Naive thymus-derived CD8-positive, alpha-beta T cell (primary cell): ENCODE measurements around the gene GBF1. TPM values are rescaled to one million over a fixed set of nuclear protein-coding genes. Genes with fewer than 3 reads are reported as not detected.
"Not testable (repeated sequence)": the region's sequence is repeated elsewhere in the genome, so short reads cannot be mapped to it uniquely, and the experiment has no call there.

ENCODE experiments used
- ATAC-seq, 2 donors: fragments of 150-1000 bp; cut with Tn5 transposase in 1 of 2; sonication (Bioruptor Pico), chemical (Tn5 transposase) in 1 of 2; 1 replicate in 1 of 2; 2 replicates in 1 of 2; pipeline ENCODE4 v1.10.0; 2021; ENCODE audit warnings: mild to moderate bottlenecking in 2 of 2, moderate library complexity in 2 of 2
- POLR2A ChIA-PET: fragments of 350-600 bp; sonication (Branson Sonifier 250); formaldehyde crosslinking; loops from one replicate; lab custom pipeline; 2021; ENCODE audit warnings: antibody characterized with exemption; lab: Charles Lee
- DNase-seq, 10 donors: peaks; one replicate each; pipeline versions ENCODE4 v3.0.0 to v3.0.0-alpha.2; 2020 to 2022
- H3K27ac Mint-ChIP-seq, 10 donors: one replicate each; pipeline ENCODE4 v1.8.0; 2020 to 2022; ENCODE audit warnings: mild to moderate bottlenecking in 10 of 10, mixed read lengths in 10 of 10, moderate library complexity in 4 of 10, inconsistent platforms in 1 of 10
- H3K27me3 Mint-ChIP-seq, 5 donors: one replicate each; pipeline ENCODE4 v1.8.0; 2021 to 2022; ENCODE audit warnings: mixed read lengths in 5 of 5
- H3K36me3 Mint-ChIP-seq, 3 donors: one replicate each; pipeline ENCODE4 v1.8.0; 2020 to 2022; ENCODE audit warnings: mixed read lengths in 3 of 3, mild to moderate bottlenecking in 2 of 3, inconsistent platforms in 1 of 3
- H3K4me1 Mint-ChIP-seq, 4 donors: one replicate each; pipeline ENCODE4 v1.8.0; 2021 to 2022; ENCODE audit warnings: mixed read lengths in 4 of 4
- H3K4me3 Mint-ChIP-seq, 10 donors: one replicate each; pipeline ENCODE4 v1.8.0; 2020 to 2022; ENCODE audit warnings: mild to moderate bottlenecking in 10 of 10, mixed read lengths in 10 of 10, moderate library complexity in 6 of 10, inconsistent platforms in 1 of 10
- H3K9me3 Mint-ChIP-seq, 9 donors: one replicate each; pipeline ENCODE4 v1.8.0; 2020 to 2022; ENCODE audit warnings: mixed read lengths in 9 of 9, mild to moderate bottlenecking in 3 of 9, inconsistent platforms in 1 of 9, moderate library complexity in 1 of 9
- polyA plus RNA-seq, 3 donors: library from polyadenylated mRNA; unstranded; fragments of 300-500 nt; fragmentation: Illumina TruSeq; gene quantifications; one replicate each; pipeline ENCODE4 v1.2.3, GENCODE V29; 2021
- total RNA-seq, 8 experiments: library from RNA in 2 of 8; stranded (reverse) in 2 of 8; gene quantifications; one replicate each; pipeline ENCODE4 v1.2.3 and lab custom pipeline; 2021 to 2026

GBF1 gene
- total and polyA plus RNA-seq, 5 experiments from 2014 or later: 6.3 to 41.0 (median 17.1) TPM

DNA sequence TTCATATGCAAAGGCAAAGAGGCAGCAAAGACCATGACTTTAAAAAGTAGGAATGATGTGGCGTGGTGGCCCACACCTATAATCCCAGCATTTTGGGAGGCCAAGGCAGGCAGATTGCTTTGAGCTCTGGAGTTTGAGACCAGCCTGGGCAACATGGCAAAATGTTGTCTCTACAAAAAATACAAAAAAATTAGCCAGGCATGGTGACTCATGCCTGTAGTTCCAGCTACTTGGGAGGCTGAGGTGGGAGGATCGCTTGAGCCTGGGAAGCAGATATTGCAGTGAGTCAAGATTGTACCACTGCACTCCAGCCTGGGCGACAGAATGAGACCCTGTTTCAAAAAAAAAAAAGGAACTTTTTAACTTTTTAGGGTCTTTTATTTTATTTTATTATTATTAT lies 7.2 kb downstream of the GBF1 start:
- peaks cover 7 to 50% (median 36%) of the 10 kb centered on the region in 4 donors for H3K4me1 Mint-ChIP-seq
- DNase-seq, H3K27me3 Mint-ChIP-seq, H3K27ac Mint-ChIP-seq, H3K9me3 Mint-ChIP-seq, POLR2A ChIA-PET, H3K4me3 Mint-ChIP-seq, ATAC-seq: not testable (repeated sequence)
- peaks cover 0 to 39% (median 2%) of the 10 kb centered on the region in 3 donors for H3K36me3 Mint-ChIP-seq

GRCh38 chr10:102254426-102254825 lies 9.1 kb downstream of the GBF1 start:
- no peak for ATAC-seq
- Mint-ChIP-seq H3K27me3 (no peaks in the 10 kb centered on the region), H3K36me3 (peaks cover 0 to 39% (median 6%) of the 10 kb centered on the region in 3 donors), H3K27ac (peak overlapping the region in 1 of 10 donors; percentile 58), H3K4me1 (peaks cover 0 to 34% (median 23%) of the 10 kb centered on the region in 4 donors), H3K9me3 (no peaks in the 10 kb centered on the region), H3K4me3 (no peak overlapping the region)
- POLR2A ChIA-PET: no interaction called here
- no peak for DNase-seq

GRCh38 chr10:102255404-102255803 lies 10.1 kb downstream of the GBF1 start:
- ATAC-seq: no peak
- peak overlapping the region in 2 of 10 donors; percentile 31 to 34 for H3K27ac Mint-ChIP-seq

DNA sequence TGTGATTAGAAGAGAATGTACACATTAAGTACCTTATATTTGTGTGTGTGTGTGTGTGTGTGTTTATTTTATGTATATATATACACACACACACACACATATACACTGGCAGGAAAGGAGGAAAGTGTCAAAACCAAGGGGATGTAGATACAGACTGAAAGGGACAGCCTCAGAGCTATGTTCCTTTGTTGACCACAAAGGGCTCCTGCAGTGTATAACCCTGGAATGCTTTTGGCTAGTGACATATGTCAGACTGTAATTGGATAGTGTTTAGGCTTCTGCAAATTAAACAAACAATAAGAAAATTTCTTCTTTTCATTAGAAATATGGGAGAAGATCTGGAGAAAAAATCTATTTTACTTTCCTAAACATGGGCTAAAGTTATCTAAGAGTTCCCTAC lies 15.9 kb downstream of the GBF1 start:
- Mint-ChIP-seq H3K27ac (no peak overlapping the region), H3K4me1 (peaks cover 20 to 34% (median 22%) of the 10 kb centered on the region in 4 donors), H3K36me3 (peaks cover 0 to 73% (median 27%) of the 10 kb centered on the region in 3 donors), H3K27me3 (no peaks in the 10 kb centered on the region), H3K9me3 (no peaks in the 10 kb centered on the region), H3K4me3 (no peak overlapping the region)
- POLR2A ChIA-PET: interaction anchor here (0.7 kb wide), 1 partner anchor 41 kb away, joined by 3 read pairs; no protein-coding TSS in a partner anchor
- no peak for DNase-seq
- no peak for ATAC-seq

More at GRCh38 chr10:102255404-102255803, 10.1 kb downstream of the GBF1 start:
- H3K36me3 Mint-ChIP-seq: peaks cover 0 to 41% (median 11%) of the 10 kb centered on the region in 3 donors
- H3K4me3 Mint-ChIP-seq: no peak overlapping the region
- H3K27me3 Mint-ChIP-seq: no peaks in the 10 kb centered on the region
- peaks cover 0 to 35% (median 20%) of the 10 kb centered on the region in 4 donors for H3K4me1 Mint-ChIP-seq
- POLR2A ChIA-PET: no interaction called here
- no peaks in the 10 kb centered on the region for H3K9me3 Mint-ChIP-seq
- DNase-seq: no peak

DNA sequence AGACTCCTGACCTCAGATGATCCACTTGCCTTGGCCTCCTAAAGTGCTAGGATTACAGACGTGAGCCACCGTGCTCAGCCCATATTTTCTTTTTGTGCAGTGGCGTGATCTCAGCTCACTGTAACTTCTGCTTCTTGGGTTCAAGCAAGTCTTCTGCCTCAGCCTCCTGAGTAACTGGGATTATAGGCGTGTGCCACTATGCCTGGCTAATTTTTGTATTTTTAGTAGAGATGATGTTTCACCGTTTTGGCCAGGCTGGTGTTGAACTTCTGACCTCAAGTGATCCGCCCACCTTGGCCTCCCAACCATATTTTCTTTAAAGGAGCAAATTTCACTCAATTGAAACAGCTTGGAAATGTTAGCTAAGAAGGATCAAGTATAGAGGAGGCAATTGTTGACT lies 16.5 kb downstream of the GBF1 start:
- H3K27me3 Mint-ChIP-seq: no peaks in the 10 kb centered on the region
- H3K36me3 Mint-ChIP-seq: peaks cover 0 to 70% (median 27%) of the 10 kb centered on the region in 3 donors
- POLR2A ChIA-PET: no interaction called here
- no peak for DNase-seq
- no peak overlapping the region for H3K27ac Mint-ChIP-seq
- ATAC-seq: no peak
- no peak overlapping the region for H3K4me3 Mint-ChIP-seq
- no peaks in the 10 kb centered on the region for H3K9me3 Mint-ChIP-seq
- peaks cover 20 to 36% (median 26%) of the 10 kb centered on the region in 4 donors for H3K4me1 Mint-ChIP-seq

DNA sequence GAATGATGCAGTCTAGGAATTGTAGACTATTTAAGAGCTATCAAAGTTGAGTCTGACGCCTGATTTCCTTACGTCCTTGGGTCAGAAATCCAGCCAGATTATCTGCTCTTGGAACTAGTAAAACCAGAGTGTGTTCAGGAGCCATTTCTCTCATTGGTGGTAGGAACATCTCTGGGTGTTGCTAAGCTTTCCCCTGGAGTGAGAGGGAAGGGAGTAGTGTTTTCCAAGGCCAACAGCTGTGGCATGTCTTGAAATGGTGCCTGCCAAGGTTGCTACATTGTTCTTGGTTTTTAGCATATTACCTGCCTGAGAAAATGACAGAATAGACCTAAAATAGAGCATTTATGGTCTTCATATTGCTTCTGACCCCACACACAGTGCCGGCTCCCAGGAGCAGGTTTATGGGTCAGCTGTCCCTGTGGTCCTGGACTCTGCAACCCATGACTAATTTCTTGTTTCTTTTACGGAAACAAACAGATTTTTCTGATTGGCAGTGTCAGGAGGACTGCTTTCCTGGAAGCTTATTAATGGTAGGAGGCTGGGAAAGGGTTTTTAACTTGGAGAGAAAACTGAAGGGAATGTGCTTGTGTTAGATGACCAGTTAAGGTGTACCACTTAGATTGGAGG lies 17.5 kb downstream of the GBF1 start:
- ATAC-seq (no peak), DNase-seq (no peak)
- H3K27ac Mint-ChIP-seq: peak overlapping the region in 3 of 10 donors; percentile 20 to 82 (median 28)
- H3K36me3 Mint-ChIP-seq: peaks cover 0 to 77% (median 27%) of the 10 kb centered on the region in 3 donors
- H3K4me3 Mint-ChIP-seq: no peak overlapping the region
- peaks cover 25 to 45% (median 32%) of the 10 kb centered on the region in 4 donors for H3K4me1 Mint-ChIP-seq
- H3K27me3 Mint-ChIP-seq: no peaks in the 10 kb centered on the region
- H3K9me3 Mint-ChIP-seq: no peaks in the 10 kb centered on the region
- POLR2A ChIA-PET: no interaction called here

GRCh38 chr10:102264371-102264770 lies 19.0 kb downstream of the GBF1 start:
- no peaks in the 10 kb centered on the region for H3K9me3 Mint-ChIP-seq
- peaks cover 37 to 59% (median 47%) of the 10 kb centered on the region in 4 donors for H3K4me1 Mint-ChIP-seq
- H3K36me3 Mint-ChIP-seq: peaks cover 0 to 81% (median 26%) of the 10 kb centered on the region in 3 donors
- DNase-seq (no peak), ATAC-seq (no peak)
- POLR2A ChIA-PET: no interaction called here
- no peak overlapping the region for H3K4me3 Mint-ChIP-seq
- peak overlapping the region in 1 of 10 donors; percentile 7 for H3K27ac Mint-ChIP-seq
- H3K27me3 Mint-ChIP-seq: no peaks in the 10 kb centered on the region

DNA sequence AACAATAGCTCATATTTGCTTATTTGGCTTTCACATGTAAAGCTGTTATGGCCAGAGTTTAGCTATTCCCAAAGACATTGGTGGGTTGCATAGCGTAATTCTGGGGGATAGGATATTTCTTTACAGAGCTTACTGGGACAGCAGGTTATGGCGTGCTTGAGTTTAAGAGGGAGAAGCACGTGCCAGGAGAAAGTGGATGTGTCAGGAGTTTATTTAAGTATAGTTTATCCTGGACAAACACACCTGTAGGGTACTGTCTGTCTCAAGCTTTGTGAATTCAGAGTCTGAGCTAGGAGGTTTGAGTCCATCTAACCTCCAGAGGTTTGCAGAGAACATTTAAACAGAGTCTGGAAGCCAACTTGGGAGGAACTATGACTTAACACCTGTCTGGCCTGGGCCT lies 21.3 kb downstream of the GBF1 start:
- POLR2A ChIA-PET: no interaction called here
- no peak for DNase-seq
- peaks cover 33 to 67% (median 51%) of the 10 kb centered on the region in 4 donors for H3K4me1 Mint-ChIP-seq

GRCh38 chr10:102267748-102268147 lies 22.4 kb downstream of the GBF1 start:
- POLR2A ChIA-PET: no interaction called here
- H3K27ac Mint-ChIP-seq: peak overlapping the region in 7 of 10 donors; percentile 6 to 77 (median 39)
- DNase-seq: no peak

More for the DNA sequence above, 21.3 kb downstream of the GBF1 start:
- Mint-ChIP-seq H3K36me3 (peaks cover 0 to 60% (median 19%) of the 10 kb centered on the region in 3 donors), H3K9me3 (no peaks in the 10 kb centered on the region), H3K27me3 (no peaks in the 10 kb centered on the region), H3K4me3 (no peak overlapping the region), H3K27ac (peak overlapping the region in 3 of 10 donors; percentile 35 to 68 (median 37))
- no peak for ATAC-seq

GRCh38 chr10:102268375-102268888 lies 23.1 kb downstream of the GBF1 start:
- H3K27me3 Mint-ChIP-seq: no peaks in the 10 kb centered on the region
- H3K9me3 Mint-ChIP-seq: no peaks in the 10 kb centered on the region
- ATAC-seq (no peak), DNase-seq (no peak)
- H3K36me3 Mint-ChIP-seq: peaks cover 0 to 53% (median 11%) of the 10 kb centered on the region in 3 donors
- H3K27ac Mint-ChIP-seq: peak overlapping the region in 7 of 10 donors; percentile 6 to 77 (median 39)
- H3K4me1 Mint-ChIP-seq: peaks cover 28 to 70% (median 52%) of the 10 kb centered on the region in 4 donors
- no peak overlapping the region for H3K4me3 Mint-ChIP-seq
- POLR2A ChIA-PET: interaction anchor here (0.6 kb wide), 1 partner anchor 734 kb away, joined by 4 read pairs; no protein-coding TSS in a partner anchor

More at GRCh38 chr10:102267748-102268147, 22.4 kb downstream of the GBF1 start:
- ATAC-seq: no peak
- Mint-ChIP-seq H3K36me3 (peaks cover 0 to 58% (median 15%) of the 10 kb centered on the region in 3 donors), H3K4me1 (peaks cover 28 to 71% (median 56%) of the 10 kb centered on the region in 4 donors), H3K27me3 (no peaks in the 10 kb centered on the region), H3K9me3 (no peaks in the 10 kb centered on the region), H3K4me3 (no peak overlapping the region)

GRCh38 chr10:102269017-102269416 lies 23.7 kb downstream of the GBF1 start:
- Mint-ChIP-seq H3K27ac (peak overlapping the region in 3 of 10 donors; percentile 6 to 16 (median 10)), H3K27me3 (no peaks in the 10 kb centered on the region), H3K9me3 (no peaks in the 10 kb centered on the region), H3K4me1 (peaks cover 28 to 72% (median 51%) of the 10 kb centered on the region in 4 donors), H3K4me3 (peak overlapping the region in 1 of 10 donors; percentile 12), H3K36me3 (peaks cover 0 to 48% (median 7%) of the 10 kb centered on the region in 3 donors)
- POLR2A ChIA-PET: no interaction called here
- ATAC-seq: no peak
- no peak for DNase-seq

- POLR2A ChIA-PET: no interaction called here
- no peak overlapping the region for H3K4me3 Mint-ChIP-seq
Measured at GRCh38 chr10:102274062-102274461, 28.7 kb downstream of the GBF1 start.

DNA sequence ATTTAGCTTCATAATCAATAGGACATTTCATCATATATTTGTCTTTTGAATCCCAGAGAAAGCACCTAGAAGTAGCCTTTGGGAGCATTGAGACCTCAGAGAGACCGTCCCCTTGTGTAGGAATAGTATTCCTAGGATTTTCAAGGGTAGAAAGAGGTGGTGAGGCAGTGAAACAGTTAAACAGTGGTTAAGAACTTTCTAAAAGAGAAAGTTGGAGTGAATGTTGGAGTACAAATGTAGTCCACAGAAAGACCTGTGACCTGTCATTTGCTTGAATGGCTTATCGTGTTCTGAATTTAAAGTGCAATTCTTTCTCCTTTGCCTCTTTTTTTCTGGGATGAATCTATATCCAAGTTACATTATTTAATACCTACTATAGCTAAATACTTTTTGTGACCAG lies 30.0 kb downstream of the GBF1 start:
- no peak for ATAC-seq
- Mint-ChIP-seq H3K27ac (no peak overlapping the region), H3K4me3 (no peak overlapping the region), H3K36me3 (peaks cover 0 to 25% (median 0%) of the 10 kb centered on the region in 3 donors), H3K9me3 (no peaks in the 10 kb centered on the region), H3K27me3 (no peaks in the 10 kb centered on the region), H3K4me1 (peaks cover 12 to 59% (median 30%) of the 10 kb centered on the region in 4 donors)
- no peak for DNase-seq
- POLR2A ChIA-PET: interaction anchor here (0.5 kb wide), 1 partner anchor 220 kb away, joined by 3 read pairs; no protein-coding TSS in a partner anchor

More at GRCh38 chr10:102274062-102274461, 28.7 kb downstream of the GBF1 start:
- Mint-ChIP-seq H3K27me3 (no peaks in the 10 kb centered on the region), H3K4me1 (peaks cover 6 to 52% (median 24%) of the 10 kb centered on the region in 4 donors), H3K9me3 (no peaks in the 10 kb centered on the region), H3K27ac (no peak overlapping the region), H3K36me3 (peaks cover 0 to 25% (median 2%) of the 10 kb centered on the region in 3 donors)
- DNase-seq (no peak), ATAC-seq (no peak)
